GM12878 (cell line): Measurements from ENCODE around the gene GRIK4. TPM values are rescaled to one million over a fixed set of nuclear protein-coding genes. Genes with fewer than 3 reads are reported as not detected.

Experiments
- ATAC-seq: fragments of 200-7000 bp; cut with Tn5 transposase; 3 replicates; pipeline ENCODE4 v1.9.1; 2020; ENCODE audit warnings: mild to moderate bottlenecking, moderate library complexity
- BruUV-seq: library from RNA; stranded (reverse); fragments of 400-500 nt; replicated peaks from 2 replicates; lab custom pipeline; 2021; lab: Mats Ljungman, UMichigan
- CTCF ChIA-PET: fragments of 300-600 bp; sonication (Branson Sonifier 250); formaldehyde crosslinking; extraction: SDS; loops from one replicate; lab custom pipeline; 2021; ENCODE audit warnings: inconsistent platforms; lab: Yijun Ruan, JAX
- POLR2A ChIA-PET: fragments of 350-600 bp; formaldehyde crosslinking; extraction: SDS; loops from one replicate; lab custom pipeline; 2021; ENCODE audit warnings: inconsistent platforms; lab: Charles Lee
- RAD21 ChIA-PET: fragments of 300-600 bp; sonication (Branson Sonifier 250); formaldehyde crosslinking; loops from one replicate; lab custom pipeline; 2023; ENCODE audit warnings: antibody characterized with exemption; ENCODE audit not compliant: unreplicated experiment; lab: Charles Lee
- SMC1A ChIA-PET: fragments of 300-600 bp; sonication (Branson Sonifier 250); formaldehyde crosslinking; loops from one replicate; lab custom pipeline; 2023; ENCODE audit not compliant: unreplicated experiment, uncharacterized antibody; lab: Charles Lee
- DNase-seq: peaks from one replicate; pipeline ENCODE4 v3.0.0-alpha.2; 2011; ENCODE audit warnings: low read depth, low spot score
- FAIRE-seq: peaks from 3 replicates; lab custom pipeline; 2011; peaks lifted over from hg19 to GRCh38; lab: Jason Lieb, UNC
- H2AFZ ChIP-seq: 2 replicates; pipeline ENCODE4 v1.6.0; 2011; ENCODE audit warnings: low read depth, low read length, control low read depth; ENCODE audit not compliant: control insufficient read depth
- H3K27ac ChIP-seq: 2 replicates; pipeline ENCODE4 v1.5.1; 2011; ENCODE audit warnings: control low read depth; ENCODE audit not compliant: control insufficient read depth, insufficient read depth
- H3K27me3 ChIP-seq, 2 experiments: replicated peaks in 1 of 2; 2 replicates each; pipeline versions ENCODE4 v1.6.0 to v1.6.1; 2011; ENCODE audit warnings: low read length in 1 of 2; ENCODE audit not compliant: control insufficient read depth in 2 of 2, insufficient read depth in 2 of 2
- H3K36me3 ChIP-seq, 2 experiments: 2 replicates each; pipeline ENCODE4 v1.5.1; 2011; ENCODE audit warnings: low read length in 1 of 2; ENCODE audit not compliant: control insufficient read depth in 2 of 2, insufficient read depth in 2 of 2
- H3K4me1 ChIP-seq: 2 replicates; pipeline ENCODE4 v1.6.1; 2011; ENCODE audit warnings: mild to moderate bottlenecking, low read length, moderate library complexity, mixed read lengths; ENCODE audit not compliant: control insufficient read depth, insufficient read depth
- H3K4me2 ChIP-seq: 2 replicates; pipeline ENCODE4 v1.6.0; 2011; ENCODE audit warnings: control low read depth; ENCODE audit not compliant: control insufficient read depth, insufficient read depth
- H3K4me3 ChIP-seq: fragments of 200-600 bp; sonication (generic); 2 replicates; pipeline ENCODE4 v1.5.1; 2016
- H3K79me2 ChIP-seq: 2 replicates; pipeline ENCODE4 v1.6.0; 2011; ENCODE audit warnings: low read length; ENCODE audit not compliant: control insufficient read depth, insufficient read depth
- H3K9ac ChIP-seq: 2 replicates; pipeline ENCODE4 v1.8.0; 2011; ENCODE audit warnings: low read length, control low read depth, mixed read lengths; ENCODE audit not compliant: control insufficient read depth, insufficient read depth
- H3K9me3 ChIP-seq: replicated peaks from 3 replicates; pipeline ENCODE4 v1.5.1; 2011; ENCODE audit warnings: mild to moderate bottlenecking, low read length; ENCODE audit not compliant: control insufficient read depth, insufficient read depth
- H4K20me1 ChIP-seq: 2 replicates; pipeline ENCODE4 v1.6.0; 2011; ENCODE audit not compliant: control insufficient read depth, insufficient read depth
- CBFB ChIP-seq: IDR thresholded peaks from 2 replicates; pipeline ENCODE4 v1.6.1; 2016; ENCODE audit warnings: antibody characterized with exemption, low read depth
- DPF2 ChIP-seq: fragments of 450-650 bp; IDR thresholded peaks from 2 replicates; pipeline ENCODE4 v1.6.1; 2017; ENCODE audit warnings: mild to moderate bottlenecking
- EP300 ChIP-seq, 2 experiments: fragments of 150-350 bp in 1 of 2; IDR thresholded peaks; 2 replicates each; pipeline ENCODE4 v1.6.1; 2011 to 2012; ENCODE audit warnings: low read depth in 2 of 2, low read length in 2 of 2, borderline replicate concordance in 1 of 2, improper control_type of control experiment in 1 of 2, inconsistent platforms in 1 of 2; ENCODE audit not compliant: control insufficient read depth in 1 of 2
- IKZF2 ChIP-seq, 2 experiments: fragments of 450-650 bp; IDR thresholded peaks; 2 replicates each; pipeline ENCODE4 v1.6.1; 2017; ENCODE audit warnings: mild to moderate bottlenecking in 2 of 2, moderate library complexity in 2 of 2
- JUNB ChIP-seq: IDR thresholded peaks from 2 replicates; pipeline ENCODE4 v1.6.1; 2016; ENCODE audit warnings: antibody characterized with exemption, mild to moderate bottlenecking
- MEF2B ChIP-seq: fragments of 450-650 bp; IDR thresholded peaks from 2 replicates; pipeline ENCODE4 v1.6.1; 2018; ENCODE audit warnings: mild to moderate bottlenecking, moderate library complexity; ENCODE audit not compliant: partially characterized antibody, poor library complexity, severe bottlenecking
- RFX5 ChIP-seq: IDR thresholded peaks from 2 replicates; pipeline ENCODE4 v1.6.1; 2011; ENCODE audit warnings: low read depth, low read length, improper control_type of control experiment
- SREBF1 ChIP-seq: IDR thresholded peaks from 2 replicates; pipeline ENCODE4 v1.6.1; 2012; ENCODE audit warnings: mild to moderate bottlenecking, low read length
- TCF12 ChIP-seq: IDR thresholded peaks from 2 replicates; pipeline ENCODE4 v1.6.1; 2011; ENCODE audit warnings: low read depth, mild to moderate bottlenecking, low read length
- ZNF207 ChIP-seq: fragments of 450-650 bp; IDR thresholded peaks from 2 replicates; pipeline ENCODE4 v1.6.1; 2014; ENCODE audit warnings: antibody characterized with exemption, mild to moderate bottlenecking, borderline replicate concordance
- WGBS: methylation state at CpG from one replicate; pipeline ENCODE4 v1.1.6; 2016; ENCODE audit warnings: low lambda C conversion rate; ENCODE audit not compliant: insufficient replicate concordance, insufficient coverage; ENCODE audit errors: missing lambda C conversion rate; 5-methylcytosine and 5-hydroxymethylcytosine counted together
- in situ Hi-C: fragments of 300-500 bp; cut with MboI; formaldehyde crosslinking; loops from 9 replicates; pipeline ENCODE4 v1.14.3; 2018; ENCODE audit warnings: mixed read lengths
- intact Hi-C: fragments of 100-400 bp; cut with micrococcal nuclease; formaldehyde crosslinking; loops from one replicate; pipeline ENCODE4 v1.14.2; 2022; ENCODE audit not compliant: unreplicated experiment
- polyA plus RNA-seq, 11 experiments: library from polyadenylated mRNA; depleted of rRNA in 4 of 11; unstranded in 6 of 11; stranded (reverse) in 5 of 11; fragments of >200 nt; fragmentation: Nextera tagmentation in 4 of 11; fragmentation: Illumina TruSeq in 1 of 11; extraction: Ambion mirVana in 4 of 11; extraction: Trizol in 1 of 11; gene quantifications; 1 replicate in 1 of 11; 2 replicates in 10 of 11; pipeline versions ENCODE4 v1.2.1 to v1.2.3, GENCODE V29; 2011 to 2016; ENCODE audit warnings: inconsistent platforms in 2 of 11, missing spikeins in 2 of 11, low read depth in 1 of 11
- total RNA-seq, 4 experiments: library from RNA; depleted of rRNA in 3 of 4; stranded (reverse); fragments of >200 nt in 3 of 4; fragmentation: Illumina TruSeq in 1 of 4; extraction: Trizol in 1 of 4; gene quantifications; 2 replicates each; pipeline versions ENCODE4 v1.2.1 to v1.2.3, GENCODE V29; 2013 to 2021
- TF ChIP-seq, protein P1 (sequence below): fragments of 450-650 bp; IDR thresholded peaks from 2 replicates; pipeline ENCODE4 v1.6.1; 2017; ENCODE audit warnings: mild to moderate bottlenecking, low read depth, inconsistent platforms; ENCODE audit not compliant: poor library complexity, severe bottlenecking
- TF ChIP-seq, protein P2 (sequence below): fragments of 450-650 bp; IDR thresholded peaks from 2 replicates; pipeline ENCODE4 v1.6.1; 2016; ENCODE audit warnings: mild to moderate bottlenecking

GRIK4 gene
- total and polyA plus RNA-seq, 10 of the 15 experiments (the other 5 are each of a cell fraction or from before 2014, with no cell fraction given): 0.33 to 3.6 (median 0.72) TPM

DNA sequence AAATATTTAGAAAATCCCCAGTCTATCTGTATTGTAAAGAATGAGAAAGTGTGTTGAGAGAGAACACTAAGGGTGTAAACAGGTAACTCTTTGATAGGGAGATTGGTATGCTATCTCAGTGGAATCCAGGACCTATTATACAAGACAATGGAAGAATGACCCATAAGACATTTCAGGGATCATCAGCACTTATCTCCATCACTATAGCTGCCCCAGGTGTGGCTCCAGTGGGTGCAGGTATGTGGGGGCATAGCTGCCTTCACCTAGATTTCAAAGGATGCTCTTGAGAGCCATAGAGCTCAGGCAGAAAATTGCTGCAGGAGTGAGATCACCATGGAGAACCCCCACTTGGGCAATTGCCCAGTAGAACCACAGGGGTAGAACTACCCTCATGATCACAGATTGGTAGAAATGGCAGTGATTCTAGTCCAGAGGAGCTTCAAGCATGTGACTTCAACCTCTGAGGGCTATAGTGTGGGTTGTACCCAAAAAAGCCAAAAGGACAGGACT lies 260.1 kb downstream of the GRIK4 start:
- H3K4me3 ChIP-seq: no peak overlapping the region
- H3K4me2 ChIP-seq: no peak overlapping the region
- no peak for TF ChIP-seq SREBF1
- no peaks in the 10 kb centered on the region for H4K20me1 ChIP-seq
- FAIRE-seq (no peak), ATAC-seq (no peak), DNase-seq (no peak)
- no peak overlapping the region for H3K27ac ChIP-seq
- peaks cover 24% of the 10 kb centered on the region; the same call in 2 of the 3 replicates for H3K9me3 ChIP-seq
- POLR2A ChIA-PET: no interaction called here
- peaks cover 10% of the 10 kb centered on the region; the same call in 1 of the 2 replicates for H3K4me1 ChIP-seq
- in situ Hi-C loops: no loop called here
- no peaks in the 10 kb centered on the region for H3K27me3 ChIP-seq
- intact Hi-C loops: no loop called here
- no peak overlapping the region for H2AFZ ChIP-seq
- no peaks in the 10 kb centered on the region; a peak in 2 of 4 replicates for H3K36me3 ChIP-seq
- no peak overlapping the region for H3K9ac ChIP-seq
- H3K79me2 ChIP-seq: no peaks in the 10 kb centered on the region
- RAD21 ChIA-PET: no interaction called here
- CTCF ChIA-PET: no interaction called here
- no TSS peak for BruUV-seq
- SMC1A ChIA-PET: no interaction called here

GRCh38 chr11:120773501-120774031 lies 262.0 kb downstream of the GRIK4 start:
- DNase-seq: peak; percentile 89
- POLR2A ChIA-PET: no interaction called here
- Histone ChIP-seq H3K9ac (no peak overlapping the region), H3K27ac (no peak overlapping the region), H3K4me1 (peaks cover 10% of the 10 kb centered on the region; the same call in 1 of the 2 replicates), H3K79me2 (no peaks in the 10 kb centered on the region), H3K36me3 (no peaks in the 10 kb centered on the region; a peak in 2 of 4 replicates), H3K9me3 (peaks cover 22% of the 10 kb centered on the region; the same call in 2 of the 3 replicates), H3K4me3 (no peak overlapping the region), H2AFZ (no peak overlapping the region), H3K4me2 (no peak overlapping the region), H4K20me1 (no peaks in the 10 kb centered on the region), H3K27me3 (no peaks in the 10 kb centered on the region)
- BruUV-seq: no TSS peak
- FAIRE-seq: no peak
- CTCF ChIA-PET: interaction anchor here (1.2 to 2.1 kb wide), 9 partner anchors 12 to 156 kb away, joined by 3 to 8 read pairs (median 4); no protein-coding TSS in a partner anchor
- in situ Hi-C loops: no loop called here
- SMC1A ChIA-PET: interaction anchor here (0.7 to 1.8 kb wide), 10 partner anchors 9 to 160 kb away, joined by 3 to 8 read pairs (median 3); no protein-coding TSS in a partner anchor
- RAD21 ChIA-PET: interaction anchor here (1.4 kb wide), 1 partner anchor 88 kb away, joined by 4 read pairs; no protein-coding TSS in a partner anchor
- ATAC-seq: peak; percentile 97
- intact Hi-C loops: no loop called here
- 8% methylated on average over 5 of the region's 5 CpGs for WGBS
- TF ChIP-seq, protein P1, sequence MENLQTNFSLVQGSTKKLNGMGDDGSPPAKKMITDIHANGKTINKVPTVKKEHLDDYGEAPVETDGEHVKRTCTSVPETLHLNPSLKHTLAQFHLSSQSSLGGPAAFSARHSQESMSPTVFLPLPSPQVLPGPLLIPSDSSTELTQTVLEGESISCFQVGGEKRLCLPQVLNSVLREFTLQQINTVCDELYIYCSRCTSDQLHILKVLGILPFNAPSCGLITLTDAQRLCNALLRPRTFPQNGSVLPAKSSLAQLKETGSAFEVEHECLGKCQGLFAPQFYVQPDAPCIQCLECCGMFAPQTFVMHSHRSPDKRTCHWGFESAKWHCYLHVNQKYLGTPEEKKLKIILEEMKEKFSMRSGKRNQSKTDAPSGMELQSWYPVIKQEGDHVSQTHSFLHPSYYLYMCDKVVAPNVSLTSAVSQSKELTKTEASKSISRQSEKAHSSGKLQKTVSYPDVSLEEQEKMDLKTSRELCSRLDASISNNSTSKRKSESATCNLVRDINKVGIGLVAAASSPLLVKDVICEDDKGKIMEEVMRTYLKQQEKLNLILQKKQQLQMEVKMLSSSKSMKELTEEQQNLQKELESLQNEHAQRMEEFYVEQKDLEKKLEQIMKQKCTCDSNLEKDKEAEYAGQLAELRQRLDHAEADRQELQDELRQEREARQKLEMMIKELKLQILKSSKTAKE: peak; percentile 72
- TF ChIP-seq EP300 (IDR thresholded peaks at IDR 0.05; ENCODE audit: borderline replicate concordance in 1 of 2, control insufficient read depth in 1 of 2, low read depth in 2 of 2, low read length in 2 of 2) (peak in 1 of 2 experiments; percentile 62; a peak in 1 of 4 replicates), TCF12 (0 out of 2 replicates have a peak, but pooled peaks have one; percentile 22), JUNB (peak; percentile 50), ZNF207 (no peak), IKZF2 (IDR thresholded peaks at IDR 0.05) (peak; percentile 72 to 76), DPF2 (no peak), CBFB (peak; percentile 60; the same call in 1 of the 2 replicates), RFX5 (no peak), MEF2B (peak; percentile 98)
- TF ChIP-seq, protein P2, sequence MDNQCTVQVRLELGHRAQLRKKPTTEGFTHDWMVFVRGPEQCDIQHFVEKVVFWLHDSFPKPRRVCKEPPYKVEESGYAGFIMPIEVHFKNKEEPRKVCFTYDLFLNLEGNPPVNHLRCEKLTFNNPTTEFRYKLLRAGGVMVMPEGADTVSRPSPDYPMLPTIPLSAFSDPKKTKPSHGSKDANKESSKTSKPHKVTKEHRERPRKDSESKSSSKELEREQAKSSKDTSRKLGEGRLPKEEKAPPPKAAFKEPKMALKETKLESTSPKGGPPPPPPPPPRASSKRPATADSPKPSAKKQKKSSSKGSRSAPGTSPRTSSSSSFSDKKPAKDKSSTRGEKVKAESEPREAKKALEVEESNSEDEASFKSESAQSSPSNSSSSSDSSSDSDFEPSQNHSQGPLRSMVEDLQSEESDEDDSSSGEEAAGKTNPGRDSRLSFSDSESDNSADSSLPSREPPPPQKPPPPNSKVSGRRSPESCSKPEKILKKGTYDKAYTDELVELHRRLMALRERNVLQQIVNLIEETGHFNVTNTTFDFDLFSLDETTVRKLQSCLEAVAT: peak; percentile 57; the same call in 1 of the 2 replicates
